HCT116 (cell line): ENCODE data around the gene RGS10. TPM values are rescaled to one million over a fixed set of nuclear protein-coding genes. Genes with fewer than 3 reads are reported as not detected.

Experiments used
- ATAC-seq: fragments of 200-7000 bp; cut with Tn5 transposase; 2 replicates; pipeline ENCODE4 v1.9.1; 2020; ENCODE audit warnings: mild to moderate bottlenecking, moderate library complexity
- BruUV-seq: library from RNA; stranded (reverse); fragments of 400-500 nt; replicated peaks from 2 replicates; lab custom pipeline; 2021; lab: Mats Ljungman, UMichigan
- CTCF ChIA-PET: fragments of 300-600 bp; sonication (Branson Sonifier 250); formaldehyde crosslinking; loops from one replicate; lab custom pipeline; 2021; ENCODE audit warnings: antibody characterized with exemption; lab: Charles Lee
- POLR2A ChIA-PET: fragments of 300-600, 350-600 bp; sonication (Branson Sonifier 250); formaldehyde crosslinking; loops from one replicate; lab custom pipeline; 2021; ENCODE audit warnings: antibody characterized with exemption; lab: Charles Lee
- RAD21 ChIA-PET, 2 experiments: fragments of 300-600 bp; sonication (Branson Sonifier 250); formaldehyde crosslinking; loops; one replicate each; lab custom pipeline; 2023; ENCODE audit warnings: low total read pairs in 2 of 2; ENCODE audit not compliant: uncharacterized antibody in 2 of 2, unreplicated experiment in 2 of 2, low non-redundant PET in 1 of 2; lab: Charles Lee
- DNase-seq: peaks from one replicate; pipeline ENCODE4 v3.0.0-alpha.2; 2010; ENCODE audit warnings: low read depth, low spot score
- H2AFZ ChIP-seq: fragments of 200-600 bp; shearing (Covaris generic), sonication (generic); 2 replicates; pipeline ENCODE4 v1.6.1; 2017; ENCODE audit warnings: low read depth, mixed run types, mixed read lengths, antibody characterized with exemption, low read length; ENCODE audit not compliant: poor library complexity, severe bottlenecking
- H3K27ac ChIP-seq: 2 replicates; pipeline ENCODE4 v1.5.1; 2012; ENCODE audit warnings: low read depth, low read length
- H3K27me3 ChIP-seq: fragments of 200-600 bp; sonication (generic); 2 replicates; pipeline ENCODE4 v1.6.1; 2016; ENCODE audit warnings: mixed run types, low read length, mixed read lengths; ENCODE audit not compliant: insufficient read depth
- H3K36me3 ChIP-seq, 2 experiments: fragments of 200-500 bp in 1 of 2; fragments of 200-600 bp in 1 of 2; sonication (Bioruptor generic) in 1 of 2; sonication (generic) in 1 of 2; 2 replicates each; pipeline versions ENCODE4 v1.5.1 to v1.6.1; 2014 to 2016; ENCODE audit warnings: low read length in 2 of 2, inconsistent platforms in 1 of 2, mixed read lengths in 1 of 2, mixed run types in 1 of 2; ENCODE audit not compliant: insufficient read depth in 2 of 2, control insufficient read depth in 1 of 2
- H3K4me1 ChIP-seq, 2 experiments: fragments of 200-600 bp in 1 of 2; sonication (generic) in 1 of 2; 2 replicates each; pipeline versions ENCODE4 v1.5.1 to v1.6.1; 2012 to 2017; ENCODE audit warnings: low read length in 2 of 2, inconsistent platforms in 1 of 2, mild to moderate bottlenecking in 1 of 2, mixed read lengths in 1 of 2, mixed run types in 1 of 2, moderate library complexity in 1 of 2; ENCODE audit not compliant: insufficient read depth in 2 of 2, control insufficient read depth in 1 of 2
- H3K4me2 ChIP-seq: fragments of 200-600 bp; sonication (generic); 2 replicates; pipeline ENCODE4 v1.6.1; 2017; ENCODE audit warnings: mixed run types, low read length, mixed read lengths
- H3K4me3 ChIP-seq, 2 experiments: fragments of 200-600 bp in 1 of 2; sonication (generic) in 1 of 2; replicated peaks in 1 of 2; 2 replicates each; pipeline ENCODE4 v1.5.1; 2011 to 2016; ENCODE audit warnings: low read length in 2 of 2, control low read depth in 1 of 2, low read depth in 1 of 2, mild to moderate bottlenecking in 1 of 2, mixed read lengths in 1 of 2, mixed run types in 1 of 2
- H3K79me2 ChIP-seq: fragments of 200-600 bp; sonication (generic); 2 replicates; pipeline ENCODE4 v1.6.1; 2017; ENCODE audit warnings: mild to moderate bottlenecking, mixed run types, low read length, moderate library complexity, mixed read lengths; ENCODE audit not compliant: insufficient read depth
- H3K9ac ChIP-seq: fragments of 200-600 bp; sonication (generic); 2 replicates; pipeline ENCODE4 v1.6.1; 2016; ENCODE audit warnings: low read length, mixed read lengths
- H3K9me2 ChIP-seq: fragments of 200-600 bp; sonication (generic), shearing (Covaris generic); 2 replicates; pipeline ENCODE4 v1.6.1; 2017; ENCODE audit warnings: mixed run types, mild to moderate bottlenecking, moderate library complexity; ENCODE audit not compliant: insufficient read depth
- H3K9me3 ChIP-seq, 2 experiments: fragments of 200-500 bp in 1 of 2; fragments of 200-600 bp in 1 of 2; sonication (Bioruptor generic) in 1 of 2; sonication (generic) in 1 of 2; 2 replicates each; pipeline ENCODE4 v1.6.1; 2014 to 2017; ENCODE audit warnings: low read length in 2 of 2, mixed read lengths in 2 of 2, inconsistent platforms in 1 of 2, low read depth in 1 of 2, mild to moderate bottlenecking in 1 of 2, mixed run types in 1 of 2, moderate library complexity in 1 of 2; ENCODE audit not compliant: control insufficient read depth in 1 of 2, insufficient read depth in 1 of 2
- H4K20me1 ChIP-seq: fragments of 200-600 bp; sonication (generic), shearing (Covaris generic); 2 replicates; pipeline ENCODE4 v1.6.1; 2017; ENCODE audit warnings: mixed run types, mild to moderate bottlenecking, moderate library complexity; ENCODE audit not compliant: insufficient read depth
- CBX3 ChIP-seq: IDR thresholded peaks from 2 replicates; pipeline ENCODE4 v1.6.1; 2012; ENCODE audit warnings: low read depth
- CEBPB ChIP-seq: IDR thresholded peaks from 2 replicates; pipeline ENCODE4 v1.6.1; 2012; ENCODE audit warnings: low read depth
- ELF1 ChIP-seq: IDR thresholded peaks from 2 replicates; pipeline ENCODE4 v1.6.1; 2012; ENCODE audit warnings: low read depth, borderline replicate concordance
- EZH2 ChIP-seq: fragments of 200-600 bp; sonication (generic); IDR thresholded peaks from 2 replicates; pipeline ENCODE4 v1.6.1; 2017; ENCODE audit warnings: antibody characterized with exemption, mixed run types
- FOSL1 ChIP-seq: IDR thresholded peaks from 2 replicates; pipeline ENCODE4 v1.6.1; 2012; ENCODE audit warnings: low read depth
- POLR2A ChIP-seq: IDR thresholded peaks from 2 replicates; pipeline ENCODE4 v1.7.0; 2011; ENCODE audit warnings: borderline replicate concordance; ENCODE audit not compliant: insufficient read depth, insufficient read length; ENCODE audit errors: extremely low read depth
- POLR2AphosphoS5 ChIP-seq: IDR thresholded peaks from 2 replicates; pipeline ENCODE4 v1.6.1; 2011; ENCODE audit warnings: mild to moderate bottlenecking, low read depth, low read length, moderate library complexity
- RAD21 ChIP-seq: IDR thresholded peaks from 2 replicates; pipeline ENCODE4 v1.6.1; 2012; ENCODE audit warnings: low read depth, mild to moderate bottlenecking
- SIN3A ChIP-seq: IDR thresholded peaks from 2 replicates; pipeline ENCODE4 v1.6.1; 2012; ENCODE audit warnings: low read depth
- SRF ChIP-seq: IDR thresholded peaks from 2 replicates; pipeline ENCODE4 v1.6.1; 2012; ENCODE audit warnings: low read depth
- ZBTB33 ChIP-seq: IDR thresholded peaks from 2 replicates; pipeline ENCODE4 v1.6.1; 2011; ENCODE audit warnings: mild to moderate bottlenecking, low read length, moderate library complexity; ENCODE audit not compliant: insufficient replicate concordance; ENCODE audit errors: extremely low read depth
- ZFX ChIP-seq: fragments of 450-650 bp; IDR thresholded peaks from 2 replicates; pipeline ENCODE4 v1.6.1; 2017
- intact Hi-C: fragments of 100-400 bp; cut with micrococcal nuclease; formaldehyde crosslinking; loops from 2 replicates; pipeline ENCODE4 v1.10.0; 2022
- total RNA-seq: library from RNA; stranded (reverse); gene quantifications from one replicate; pipeline ENCODE4 v1.2.1, GENCODE V29; 2021; ENCODE audit not compliant: unreplicated experiment
- TF ChIP-seq, protein P1 (sequence below): IDR thresholded peaks from 2 replicates; pipeline ENCODE4 v1.6.1; 2012

Gene RGS10
- total RNA-seq, 1 experiment from 2014 or later = 96.7 TPM

- intact Hi-C loops = no loop called here
- H3K27ac ChIP-seq = no peak overlapping the region
- ChIA-PET CTCF (interaction anchor here (1.1 kb wide), 1 partner anchor 9 kb away, joined by 5 read pairs; no protein-coding TSS in a partner anchor), RAD21 (no interaction called here), POLR2A (no interaction called here)
- no peak overlapping the region for H2AFZ ChIP-seq
- H3K79me2 ChIP-seq = no peaks in the 10 kb centered on the region
- H3K9me2 ChIP-seq = no peaks in the 10 kb centered on the region
- no peak for TF ChIP-seq SIN3A
- no peak for TF ChIP-seq RAD21
- no peak for TF ChIP-seq SRF
- TF ChIP-seq CEBPB = no peak
- no peak for TF ChIP-seq ZBTB33
- no peak for TF ChIP-seq ZFX
- no peak for TF ChIP-seq POLR2A
- no peak for TF ChIP-seq CBX3
- TF ChIP-seq ELF1 = no peak
- TF ChIP-seq FOSL1 = no peak
- no peak for TF ChIP-seq POLR2AphosphoS5
- no peak for TF ChIP-seq EZH2
- TF ChIP-seq, protein P1, sequence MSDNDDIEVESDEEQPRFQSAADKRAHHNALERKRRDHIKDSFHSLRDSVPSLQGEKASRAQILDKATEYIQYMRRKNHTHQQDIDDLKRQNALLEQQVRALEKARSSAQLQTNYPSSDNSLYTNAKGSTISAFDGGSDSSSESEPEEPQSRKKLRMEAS = no peak
- no peaks in the 10 kb centered on the region for H3K27me3 ChIP-seq
- no peak for DNase-seq
- ATAC-seq = no peak
- no peaks in the 10 kb centered on the region; a peak in 2 of 4 replicates for H3K36me3 ChIP-seq
- no peaks in the 10 kb centered on the region for H4K20me1 ChIP-seq
- no peaks in the 10 kb centered on the region for H3K4me1 ChIP-seq
- H3K4me2 ChIP-seq = no peak overlapping the region
- H3K9me3 ChIP-seq = no peaks in the 10 kb centered on the region
- H3K9ac ChIP-seq = no peak overlapping the region
- BruUV-seq = no TSS peak
- H3K4me3 ChIP-seq = no peak overlapping the region
These were observed 43.4 kb downstream of the RGS10 start for GRCh38 chr10:119498889-119499676.
